Measurements from ENCODE around the gene COG5.
"Not testable (repeated sequence)": the region's sequence is repeated elsewhere in the genome, so short reads cannot be mapped to it uniquely, and the experiment has no call there.

COG5 gene

DNA sequence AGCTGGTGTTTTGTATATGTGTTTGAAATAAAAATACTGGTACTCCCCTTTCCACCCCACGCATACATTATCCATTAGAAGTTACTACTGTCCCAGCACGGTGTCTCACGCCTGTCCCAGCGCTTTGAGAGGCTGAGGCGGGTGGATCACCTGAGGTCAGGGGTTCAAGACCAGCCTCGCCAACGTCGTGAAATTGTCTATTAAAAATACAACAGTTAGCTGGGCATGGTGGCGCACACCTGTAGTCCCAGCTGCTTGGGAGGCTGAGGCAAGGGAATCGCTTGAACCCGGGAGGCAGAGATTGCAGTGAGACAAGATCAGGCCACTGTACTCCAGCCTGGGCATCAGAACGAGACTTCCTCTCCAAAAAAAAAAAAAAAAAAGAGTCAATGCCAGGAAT lies 392.2 kb downstream of the COG5 start:
- DNase-seq, result no peak

DNA sequence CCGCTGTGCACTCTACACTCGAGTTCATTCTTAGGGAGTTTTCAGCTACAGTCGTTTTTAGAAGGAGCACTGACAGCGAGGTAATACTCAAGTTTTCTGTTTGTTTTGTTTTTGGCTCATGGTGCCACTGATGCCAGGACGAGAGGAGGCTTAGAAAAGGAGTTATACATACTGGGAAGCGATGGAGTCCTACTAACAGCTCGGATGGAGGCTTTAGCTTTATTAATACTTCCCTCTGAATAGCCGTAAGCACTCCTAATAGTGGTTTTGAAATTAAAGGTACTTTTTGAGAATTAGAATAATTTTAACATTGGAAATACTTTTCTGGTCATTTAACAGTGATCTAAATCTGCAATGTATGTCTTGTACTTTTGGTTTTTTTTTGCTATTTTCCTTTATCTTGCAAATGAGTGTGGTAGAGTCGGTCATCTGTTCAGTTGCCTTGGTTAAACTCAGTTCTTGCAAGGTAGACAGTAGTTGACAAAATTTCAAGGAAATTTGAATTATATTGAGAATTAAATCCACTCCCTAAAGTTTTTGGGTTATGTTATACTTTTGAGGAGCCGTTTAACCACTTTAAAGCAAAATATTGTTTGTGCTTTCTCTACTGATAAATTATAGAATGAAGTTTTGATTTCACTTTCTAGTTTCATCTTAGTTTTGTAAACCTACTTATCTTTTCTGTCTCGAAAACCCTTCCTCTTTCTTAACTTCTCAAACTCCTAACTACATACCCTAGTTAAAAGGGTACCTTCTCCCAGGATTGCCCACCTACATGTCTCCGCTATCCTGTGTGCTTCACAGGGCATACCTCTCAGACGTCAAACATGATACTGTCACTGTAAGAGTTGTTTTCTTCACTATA lies 393.4 kb downstream of the COG5 start:
- no peak for DNase-seq

DNA sequence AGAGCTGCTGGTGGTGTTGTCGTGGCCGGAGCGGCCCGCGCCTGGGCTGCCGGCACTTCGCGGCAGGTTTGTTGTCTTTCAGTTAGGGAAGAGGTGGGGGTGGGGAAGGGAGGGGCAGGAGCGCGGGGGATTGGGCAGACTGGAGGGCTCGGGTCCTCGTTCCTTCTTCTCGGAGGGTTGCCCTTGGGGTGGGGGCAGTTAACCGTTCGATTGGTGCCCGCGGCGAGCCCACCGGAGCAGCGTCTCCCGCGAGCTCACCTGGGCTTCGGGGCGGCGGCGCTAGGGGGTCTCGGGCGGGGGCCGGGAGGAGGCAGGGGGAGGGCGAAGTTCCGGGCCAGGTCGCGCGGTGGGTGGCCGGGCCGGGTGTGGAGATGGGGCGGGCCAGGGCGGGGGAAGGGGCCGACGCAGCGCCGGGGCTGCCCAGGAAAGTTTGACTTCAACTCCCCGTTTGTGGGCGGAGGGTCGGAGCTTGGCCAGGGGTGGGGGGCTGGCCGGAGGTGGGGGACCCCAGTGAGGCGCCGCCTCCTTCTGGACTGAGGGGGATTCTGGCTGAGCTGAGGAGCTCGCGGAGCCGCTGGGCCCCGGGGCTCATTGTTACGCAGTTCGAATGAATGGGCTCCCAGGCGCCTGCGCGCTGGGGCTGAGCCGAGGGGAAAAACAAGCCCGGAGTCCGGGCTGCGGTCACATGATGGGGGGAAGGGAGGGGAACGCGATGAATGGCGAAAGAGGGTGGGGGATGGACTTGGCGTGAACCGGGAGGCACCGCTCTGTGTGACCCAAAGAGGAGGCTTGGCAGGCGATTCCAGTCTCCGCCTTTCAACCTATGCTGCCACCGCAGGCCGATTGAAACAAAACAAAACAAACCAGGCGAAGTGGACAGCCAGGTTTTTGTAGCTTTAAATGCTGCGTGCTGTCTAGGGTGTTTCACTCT lies 394.3 kb downstream of the COG5 start:
- peak; percentile 97 for DNase-seq

DNA sequence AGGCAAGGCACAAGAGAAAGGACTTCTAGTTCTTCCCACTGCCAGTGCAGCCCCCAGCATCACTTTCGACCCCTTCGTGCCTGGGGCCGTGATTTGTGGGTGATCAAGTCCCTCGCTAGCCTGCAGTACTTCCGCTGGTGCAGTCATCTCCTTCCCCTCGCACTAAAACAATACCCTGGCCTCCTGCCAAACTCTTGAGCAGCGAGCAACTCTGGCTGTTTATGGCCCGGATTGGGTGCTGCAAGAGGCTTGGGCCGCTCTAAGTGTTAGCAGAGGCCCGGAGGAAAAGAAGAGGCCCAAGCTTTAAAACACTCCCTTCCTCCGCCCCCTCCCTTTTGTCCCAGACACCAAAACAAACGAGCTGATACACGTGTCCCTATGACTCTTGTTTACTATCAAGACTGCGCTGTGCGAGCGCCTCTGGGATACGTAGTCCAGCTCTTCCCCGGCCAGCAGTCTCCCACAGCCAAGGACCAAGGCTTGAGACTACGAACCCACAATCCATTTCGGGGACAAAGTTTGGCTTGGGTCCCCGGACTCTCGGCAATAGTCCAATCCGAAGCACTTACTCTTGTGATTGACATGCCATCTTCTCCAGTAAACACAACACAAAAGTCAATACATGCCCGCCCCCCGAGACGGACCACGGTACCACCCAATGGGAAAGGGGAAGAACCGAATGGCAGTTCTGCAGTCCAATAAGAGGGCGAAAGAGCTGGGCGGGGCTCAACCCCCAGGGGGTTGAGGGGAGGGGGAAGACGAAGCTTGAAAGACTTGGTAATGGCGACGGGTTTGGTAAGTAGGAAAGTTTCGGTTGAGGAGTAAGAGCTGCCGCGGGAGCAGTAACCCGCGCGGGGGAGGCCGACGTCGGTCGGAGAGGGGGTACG lies 395.2 kb downstream of the COG5 start, which contains the start of gene HBP1:
HBP1 (plus strand) TSS at position 771 of the 887 bp plus-strand sequence. CDS start 10,891 bp downstream, outside the sequence.
- DNase-seq, result peak; percentile 100

DNA sequence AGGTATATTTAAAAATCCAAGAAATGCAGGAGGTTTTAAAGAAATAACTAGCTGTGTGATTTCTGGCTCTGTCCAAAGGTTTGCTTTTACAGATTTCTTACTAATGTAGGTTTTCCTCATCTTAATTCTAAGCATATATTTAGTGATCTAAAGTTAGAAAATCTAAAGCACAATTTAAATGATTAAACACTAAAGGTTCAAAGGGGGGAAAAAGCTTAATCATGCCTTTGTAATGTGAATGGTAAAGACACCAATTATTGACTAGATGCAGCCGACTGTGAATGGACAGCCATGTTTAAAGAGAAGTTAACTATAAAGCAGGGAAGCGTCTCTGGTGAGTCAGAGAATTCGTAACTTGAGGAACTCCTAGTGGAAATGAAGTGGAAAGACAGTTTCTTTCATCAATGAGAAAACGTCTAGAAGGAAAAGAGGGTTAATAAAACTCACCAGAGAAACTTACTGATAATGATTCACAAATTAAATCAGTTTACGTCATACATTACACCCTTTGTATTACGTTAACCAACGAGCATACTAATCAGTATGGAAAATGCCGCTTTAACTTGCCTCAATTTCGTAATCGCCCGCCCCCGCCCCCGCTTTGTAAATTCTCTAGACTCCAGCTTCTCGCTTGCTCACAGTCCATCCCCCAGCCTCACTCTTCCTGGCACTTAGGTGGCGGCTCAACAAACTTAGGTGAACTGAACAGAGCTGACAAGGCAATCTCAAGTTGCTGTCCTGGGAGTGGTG lies 396.1 kb downstream of the COG5 start:
- DNase-seq, result peak; percentile 33

DNA sequence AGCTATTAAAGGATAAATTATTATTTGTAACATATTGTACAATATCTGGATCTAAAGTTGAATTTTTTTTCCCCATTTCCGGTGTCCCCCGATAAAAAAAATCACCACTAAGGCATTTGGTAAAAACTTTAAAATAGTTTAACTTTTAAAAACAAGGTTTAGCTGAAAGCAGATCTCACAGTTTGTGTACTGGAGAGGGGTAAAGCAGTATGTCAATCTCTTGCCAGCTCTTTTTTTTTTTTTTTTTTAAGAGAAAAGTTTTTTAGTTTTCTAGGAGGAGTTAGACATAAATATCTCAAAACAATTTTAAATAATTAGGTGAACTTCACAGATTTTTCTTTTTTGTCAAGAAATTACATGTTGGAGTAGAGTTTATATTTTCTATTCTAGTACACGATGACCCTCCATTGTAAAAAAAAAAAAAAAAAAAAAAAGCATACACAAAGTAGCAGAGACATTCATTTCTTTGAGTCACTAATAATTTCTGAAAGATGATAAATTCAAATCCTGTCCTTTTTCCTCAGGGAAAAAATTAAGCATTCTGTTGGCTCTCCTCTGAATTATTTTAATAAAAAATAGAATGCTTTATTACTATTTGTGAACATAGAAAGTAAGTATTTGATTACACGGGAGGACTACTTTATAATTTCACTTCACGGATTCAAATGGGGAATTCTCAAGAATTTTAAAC lies 396.8 kb downstream of the COG5 start:
- DNase-seq, result no peak

DNA sequence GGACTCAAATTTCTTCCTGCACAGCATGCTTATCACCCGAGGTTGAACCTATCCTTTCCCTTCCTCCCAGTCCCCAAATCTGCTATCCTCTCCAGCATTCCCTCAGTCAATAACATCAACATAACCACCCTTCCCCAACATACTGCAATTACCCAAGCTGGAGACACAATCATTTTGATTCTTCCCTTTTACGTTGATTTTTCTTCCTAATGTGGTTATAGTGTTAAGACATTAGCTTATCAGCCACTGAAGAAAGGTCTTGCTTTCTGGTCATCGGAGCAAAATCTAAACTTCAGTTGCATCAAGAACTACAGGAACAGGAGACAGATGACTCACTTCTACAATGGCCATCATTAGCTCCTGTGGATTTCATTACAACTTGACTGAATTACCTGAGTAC lies 398.4 kb downstream of the COG5 start:
- DNase-seq, result no peak

DNA sequence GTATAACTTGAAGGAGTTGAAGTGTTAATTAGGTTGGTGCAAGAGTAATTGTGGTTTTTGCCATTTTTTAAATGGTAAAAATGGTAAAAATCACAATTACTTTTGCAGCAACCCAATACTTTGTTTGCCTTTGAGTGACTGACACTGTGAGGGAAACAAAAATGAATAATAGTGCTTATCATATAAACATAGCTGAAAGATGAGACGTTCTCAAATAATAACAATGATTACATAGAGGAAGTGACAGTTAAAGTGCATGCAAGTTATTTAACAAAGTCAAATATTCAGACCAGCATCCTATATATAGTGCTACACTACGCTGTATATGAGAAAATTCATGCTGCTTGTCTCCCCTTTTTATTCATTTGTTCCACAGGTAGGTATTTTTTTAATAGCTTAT lies 399.6 kb downstream of the COG5 start:
- DNase-seq, result no peak

DNA sequence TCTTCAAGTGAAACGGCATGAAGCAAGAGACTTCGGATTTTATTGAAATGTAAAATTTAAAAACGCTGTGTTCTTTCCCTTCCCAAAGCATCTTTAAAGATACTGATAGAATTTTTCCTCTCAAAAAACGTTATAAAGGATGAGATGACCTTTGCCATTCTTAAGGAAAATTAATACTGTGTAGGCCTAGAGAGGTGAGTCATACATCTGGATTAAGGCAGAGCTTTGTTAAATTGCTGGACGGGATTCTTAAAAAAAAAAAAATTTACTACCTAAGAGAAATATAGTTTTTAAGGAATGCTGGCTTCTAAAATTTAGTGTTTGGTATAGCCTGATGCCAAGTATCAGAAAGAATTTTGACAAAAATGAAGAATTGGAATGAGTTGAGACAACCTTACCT lies 401.2 kb downstream of the COG5 start:
- no peak for DNase-seq

DNA sequence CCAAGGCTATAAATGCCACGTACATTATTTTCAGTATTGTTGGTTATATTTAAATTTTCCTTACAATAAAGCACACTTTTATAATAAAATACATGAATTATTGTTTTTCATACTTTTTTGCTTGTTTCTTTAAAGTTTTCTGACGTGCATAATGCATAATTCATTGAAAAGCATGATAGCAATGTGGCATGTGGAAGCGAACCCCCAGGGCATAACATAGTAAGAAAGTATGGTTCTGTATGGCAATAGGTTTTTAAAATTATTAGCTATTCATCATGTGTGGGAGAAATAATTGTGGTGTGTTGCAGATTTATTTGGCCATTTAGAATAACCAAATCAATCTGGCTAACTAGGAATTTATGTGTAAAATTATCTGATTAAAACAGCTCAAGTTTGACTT lies 402.3 kb downstream of the COG5 start:
- DNase-seq, result no peak

DNA sequence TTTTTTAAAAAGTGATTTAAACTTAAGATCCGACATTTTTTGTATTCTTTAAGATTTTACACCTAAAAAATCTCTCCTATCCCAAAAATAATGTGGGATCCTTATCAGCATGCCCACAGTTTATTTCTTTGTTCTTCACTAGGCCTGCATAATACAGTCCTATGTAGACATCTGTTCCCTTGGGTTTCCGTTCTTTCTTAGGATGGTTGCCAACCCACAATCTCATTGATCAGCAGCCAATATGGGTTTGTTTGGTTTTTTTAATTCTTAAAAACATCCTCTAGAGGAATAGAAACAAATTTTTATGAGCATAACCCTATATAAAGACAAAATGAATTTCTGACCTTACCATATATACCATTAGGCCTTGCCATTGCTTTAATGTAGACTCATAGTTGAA lies 403.3 kb downstream of the COG5 start:
- no peak for DNase-seq

DNA sequence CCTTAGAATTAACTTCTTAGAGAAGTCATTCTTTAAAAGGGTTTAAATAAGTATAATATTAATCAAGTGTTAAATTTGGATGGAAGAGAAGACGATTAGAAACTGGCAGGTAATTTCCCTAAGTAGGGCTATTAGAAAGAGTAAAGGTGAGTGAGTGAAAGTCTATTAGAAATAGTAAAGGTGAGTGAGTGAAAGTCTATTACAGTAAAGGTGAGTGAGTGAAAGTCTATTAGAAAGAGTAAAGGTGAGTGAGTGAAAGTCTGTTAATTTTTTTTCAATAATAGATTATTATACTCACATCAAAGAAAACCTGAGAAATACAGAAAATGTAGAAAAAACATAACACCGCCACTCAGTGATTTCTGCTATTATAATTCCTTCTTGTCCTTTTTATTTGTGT lies 405.7 kb downstream of the COG5 start:
- no peak for DNase-seq

DNA sequence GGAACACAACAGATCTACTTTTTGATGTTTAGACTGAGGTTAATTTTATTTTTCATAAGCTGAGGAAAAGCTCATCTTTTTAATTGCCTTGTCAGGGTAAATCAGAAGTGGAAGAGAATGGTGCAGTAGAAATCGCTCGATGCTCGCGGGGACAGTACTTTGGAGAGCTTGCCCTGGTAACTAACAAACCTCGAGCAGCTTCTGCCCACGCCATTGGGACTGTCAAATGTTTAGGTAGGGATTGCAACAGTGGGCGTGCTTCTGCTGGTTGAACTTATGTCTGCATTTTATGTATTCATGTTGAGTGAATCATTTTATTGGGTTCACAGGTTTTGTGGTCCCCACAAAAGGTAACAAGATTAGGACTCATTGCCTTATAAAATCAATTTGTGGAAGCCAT lies 406.6 kb downstream of the COG5 start:
- no peak for DNase-seq

DNA sequence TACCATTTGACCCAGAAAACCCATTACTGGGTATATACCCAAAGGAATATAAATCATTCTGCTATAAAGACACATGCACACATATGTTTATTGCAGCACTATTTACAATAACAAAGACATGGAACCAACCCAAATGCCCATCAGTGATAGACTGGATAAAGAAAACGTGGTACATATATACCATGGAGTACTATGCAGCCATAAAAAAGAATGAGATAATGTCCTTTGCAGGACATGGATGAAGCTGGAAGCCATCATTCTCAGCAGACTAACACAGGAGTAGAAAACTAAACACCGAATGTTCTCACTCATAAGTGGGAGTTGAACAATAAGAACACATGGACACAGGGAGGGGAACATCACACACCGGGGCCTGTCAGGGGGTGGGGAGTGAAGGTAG lies 408.0 kb downstream of the COG5 start:
- not testable (repeated sequence) for DNase-seq

DNA sequence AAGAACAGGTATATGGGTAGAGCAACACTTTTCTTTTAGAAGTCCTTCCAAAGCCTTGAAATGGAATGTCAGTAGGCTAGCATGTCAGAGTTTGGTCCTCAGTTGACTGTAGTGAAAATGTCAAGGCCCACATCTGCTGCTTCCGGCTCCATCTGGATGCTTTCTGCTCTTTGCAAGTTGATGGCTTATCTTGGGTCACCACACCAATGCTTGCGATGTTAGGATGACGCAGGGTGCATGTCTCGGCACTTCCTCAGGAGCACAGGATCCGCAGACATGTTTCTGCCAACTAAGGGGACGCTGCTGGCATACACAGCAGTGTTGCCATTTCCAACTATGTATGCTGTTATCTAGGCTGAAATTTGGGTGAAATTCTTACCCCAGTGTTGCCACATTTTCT lies 408.9 kb downstream of the COG5 start:
- no peak for DNase-seq

DNA sequence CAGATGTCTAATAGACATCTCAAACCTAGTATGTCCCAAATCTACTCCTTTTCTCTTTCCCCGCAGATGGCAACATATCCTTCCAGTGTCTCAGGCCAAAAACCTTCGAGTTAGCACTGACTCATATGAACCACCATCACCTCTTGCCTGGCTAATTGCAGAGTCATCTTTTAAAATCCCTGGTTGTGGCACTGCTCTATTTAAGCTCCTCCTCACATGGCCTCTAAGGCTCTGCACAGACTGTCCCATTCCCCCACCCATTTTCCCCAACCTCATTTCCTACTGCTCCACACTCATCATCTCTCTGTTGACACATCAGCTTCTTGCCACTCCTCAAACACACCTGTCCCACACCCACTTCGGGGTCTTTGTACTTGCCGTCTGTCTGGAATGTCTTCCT lies 411.7 kb downstream of the COG5 start:
- no peak for DNase-seq

Data from left hindlimb (tissue), 1 donor.